GM19035 (cell line): ENCODE results near the gene NUP98.

Source experiments
- ATAC-seq: cut with Tn5 transposase; IDR thresholded peaks from one replicate; pipeline ENCODE4 v1.9.1; 2021; ENCODE audit not compliant: unreplicated experiment

The NUP98 gene

GRCh38 chr11:3738723-3739122 is 58.6 kb downstream of the NUP98 start:
- ATAC-seq, result no peak

GRCh38 chr11:3738241-3738640 is 59.1 kb downstream of the NUP98 start:
- no peak for ATAC-seq

- ATAC-seq, result no peak
Measured at GRCh38 chr11:3737386-3737933, 59.9 kb downstream of the NUP98 start.

- no peak for ATAC-seq
Measured at GRCh38 chr11:3736816-3737215, 60.5 kb downstream of the NUP98 start.

- no peak for ATAC-seq
Measured at GRCh38 chr11:3735827-3736226, 61.5 kb downstream of the NUP98 start.

GRCh38 chr11:3732671-3733436 is 64.5 kb downstream of the NUP98 start:
- ATAC-seq, result no peak

GRCh38 chr11:3723014-3723708 is 74.2 kb downstream of the NUP98 start:
- ATAC-seq, result no peak

GRCh38 chr11:3722100-3722499 is 75.3 kb downstream of the NUP98 start:
- ATAC-seq, result no peak

- no peak for ATAC-seq
Measured at GRCh38 chr11:3720997-3721396, 76.4 kb downstream of the NUP98 start.

- ATAC-seq, result no peak
Measured at GRCh38 chr11:3712274-3712673, 85.1 kb downstream of the NUP98 start.

GRCh38 chr11:3710485-3711259 is 86.7 kb downstream of the NUP98 start:
- no peak for ATAC-seq

- no peak for ATAC-seq
Measured at GRCh38 chr11:3709977-3710376, 87.4 kb downstream of the NUP98 start.

- ATAC-seq, result no peak
Measured at GRCh38 chr11:3707176-3707575, 90.2 kb downstream of the NUP98 start.

GRCh38 chr11:3703383-3703782 is 94.0 kb downstream of the NUP98 start:
- ATAC-seq, result no peak

GRCh38 chr11:3700910-3701309 is 96.4 kb downstream of the NUP98 start:
- ATAC-seq, result no peak

GRCh38 chr11:3700410-3700809 is 96.9 kb downstream of the NUP98 start:
- ATAC-seq, result no peak

- no peak for ATAC-seq
Measured at GRCh38 chr11:3686751-3687150, 110.6 kb downstream of the NUP98 start.

GRCh38 chr11:3685923-3686322 is 111.4 kb downstream of the NUP98 start:
- no peak for ATAC-seq

- ATAC-seq, result no peak
Measured at GRCh38 chr11:3684819-3685172, 112.6 kb downstream of the NUP98 start.

- no peak for ATAC-seq
Measured at GRCh38 chr11:3684129-3684818, 113.1 kb downstream of the NUP98 start.

GRCh38 chr11:3683039-3683438 is 114.3 kb downstream of the NUP98 start:
- ATAC-seq, result no peak
